Adipose tissue (tissue), 3 donors: ENCODE results near the gene EIF2AK3. TPM values are rescaled to one million over a fixed set of nuclear protein-coding genes. Genes with fewer than 3 reads are reported as not detected.

Experiments
- polyA plus RNA-seq, 3 donors: library from polyadenylated mRNA; stranded (reverse); fragments of 200-250 nt; gene quantifications; one replicate each; pipeline ENCODE4 v1.2.3, GENCODE V29; 2013
- donor health status: healthy with polysubstance abuse.
- donor health status: Bipolar disorder and iron deficiency.
- donor health status: healthy.

The EIF2AK3 gene
- polyA plus RNA-seq, 3 donors: 6.1 to 19.8 (median 9.4) TPM

Other genes starting within 250 kb of the EIF2AK3 start
- gene FOXI3, start 174.8 kb downstream of the EIF2AK3 start, polyA plus RNA-seq: not detected
- gene RPIA, start 64.2 kb upstream of the EIF2AK3 start, polyA plus RNA-seq: 10 to 100 TPM; 11.9 to 22.0 (median 20.0) TPM